MM.1S (cell line): Measurements from ENCODE around the gene MAPK11.

ENCODE experiments used
- DNase-seq: peaks from one replicate; pipeline ENCODE4 v3.0.0-alpha.2; 2015
- H2AFZ ChIP-seq: fragments of 300-600 bp; sonication (generic); 2 replicates; pipeline ENCODE4 v1.6.0; 2016; ENCODE audit warnings: antibody characterized with exemption, low read length
- H3F3A ChIP-seq: fragments of 300-600 bp; sonication (generic); 2 replicates; pipeline ENCODE4 v1.6.1; 2016; ENCODE audit warnings: mild to moderate bottlenecking, antibody characterized with exemption, low read length, moderate library complexity, mixed read lengths; ENCODE audit not compliant: insufficient read depth
- H3K27ac ChIP-seq: fragments of 300-600 bp; sonication (generic); 2 replicates; pipeline ENCODE4 v1.5.1; 2016; ENCODE audit warnings: mild to moderate bottlenecking, low read length
- H3K27me3 ChIP-seq: fragments of 300-600 bp; sonication (generic); replicated peaks from 2 replicates; pipeline ENCODE4 v1.6.0; 2016; ENCODE audit warnings: low read length; ENCODE audit not compliant: insufficient read depth
- H3K36me3 ChIP-seq: fragments of 300-600 bp; sonication (generic); replicated peaks from 2 replicates; pipeline ENCODE4 v1.6.1; 2016; ENCODE audit warnings: mild to moderate bottlenecking, low read length, mixed read lengths; ENCODE audit not compliant: insufficient read depth
- H3K4me1 ChIP-seq: fragments of 300-600 bp; sonication (generic); 2 replicates; pipeline ENCODE4 v1.6.1; 2016; ENCODE audit warnings: low read length, mixed read lengths
- H3K4me2 ChIP-seq: fragments of 300-600 bp; sonication (generic); 2 replicates; pipeline ENCODE4 v1.6.0; 2016; ENCODE audit warnings: low read depth, low read length
- H3K4me3 ChIP-seq: fragments of 300-600 bp; sonication (generic); 2 replicates; pipeline ENCODE4 v1.5.1; 2016; ENCODE audit warnings: low read length, mixed read lengths
- H3K79me2 ChIP-seq: fragments of 300-600 bp; sonication (generic); 2 replicates; pipeline ENCODE4 v1.6.1; 2016; ENCODE audit warnings: mixed run types, low read length, mixed read lengths
- H3K9ac ChIP-seq: fragments of 300-600 bp; sonication (generic); 2 replicates; pipeline ENCODE4 v1.6.1; 2016; ENCODE audit warnings: low read length, mixed read lengths
- H3K9me2 ChIP-seq: fragments of 300-600 bp; sonication (generic); replicated peaks from 2 replicates; pipeline ENCODE4 v1.6.1; 2016; ENCODE audit warnings: mild to moderate bottlenecking, low read length, mixed read lengths; ENCODE audit not compliant: insufficient read depth
- H3K9me3 ChIP-seq: fragments of 300-600 bp; sonication (generic); replicated peaks from 2 replicates; pipeline ENCODE4 v1.6.1; 2016; ENCODE audit warnings: mild to moderate bottlenecking, low read length, mixed read lengths; ENCODE audit not compliant: insufficient read depth
- H4K20me1 ChIP-seq: fragments of 300-600 bp; sonication (generic); 2 replicates; pipeline ENCODE4 v1.6.1; 2016; ENCODE audit warnings: mild to moderate bottlenecking, low read length, moderate library complexity, mixed read lengths; ENCODE audit not compliant: insufficient read depth
- CTCF ChIP-seq: fragments of 300-600 bp; sonication (generic); IDR thresholded peaks from 2 replicates; pipeline ENCODE4 v1.5.1; 2016; ENCODE audit warnings: antibody characterized with exemption, low read length, mixed read lengths
- EZH2 ChIP-seq: fragments of 300-600 bp; sonication (generic); optimal IDR thresholded peaks from 2 replicates; pipeline ENCODE3; 2017; ENCODE audit warnings: low read depth, mild to moderate bottlenecking, antibody characterized with exemption, low read length, mixed read lengths
- EZH2phosphoT487 ChIP-seq: fragments of 300-600 bp; sonication (generic); IDR thresholded peaks from 2 replicates; pipeline ENCODE4 v1.6.1; 2018; ENCODE audit warnings: antibody characterized with exemption, low read length

Gene MAPK11

DNA sequence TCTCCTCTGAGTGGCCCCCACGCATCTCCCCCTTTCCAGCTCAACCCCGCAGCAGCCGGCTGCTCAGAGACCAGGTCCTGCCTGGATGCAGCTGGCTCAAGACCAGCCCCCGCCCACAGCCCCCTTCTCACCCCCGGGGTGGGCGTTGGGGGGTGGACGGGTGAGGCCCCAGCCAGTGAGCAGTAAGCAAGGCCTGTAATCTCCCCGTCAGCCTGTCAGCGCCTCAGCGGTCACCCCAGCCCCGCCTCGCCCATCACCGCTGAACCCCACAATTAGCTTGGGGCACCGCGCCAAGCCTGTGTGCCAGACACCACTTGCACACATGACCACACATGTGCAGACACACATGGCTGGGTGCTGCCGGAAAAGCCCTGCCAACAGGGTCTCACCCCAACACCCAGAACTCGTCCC lies 31.4 kb upstream of the MAPK11 start:
- H3K4me1 ChIP-seq, result peaks cover 6% of the 10 kb centered on the region; the same call in 1 of the 2 replicates

DNA sequence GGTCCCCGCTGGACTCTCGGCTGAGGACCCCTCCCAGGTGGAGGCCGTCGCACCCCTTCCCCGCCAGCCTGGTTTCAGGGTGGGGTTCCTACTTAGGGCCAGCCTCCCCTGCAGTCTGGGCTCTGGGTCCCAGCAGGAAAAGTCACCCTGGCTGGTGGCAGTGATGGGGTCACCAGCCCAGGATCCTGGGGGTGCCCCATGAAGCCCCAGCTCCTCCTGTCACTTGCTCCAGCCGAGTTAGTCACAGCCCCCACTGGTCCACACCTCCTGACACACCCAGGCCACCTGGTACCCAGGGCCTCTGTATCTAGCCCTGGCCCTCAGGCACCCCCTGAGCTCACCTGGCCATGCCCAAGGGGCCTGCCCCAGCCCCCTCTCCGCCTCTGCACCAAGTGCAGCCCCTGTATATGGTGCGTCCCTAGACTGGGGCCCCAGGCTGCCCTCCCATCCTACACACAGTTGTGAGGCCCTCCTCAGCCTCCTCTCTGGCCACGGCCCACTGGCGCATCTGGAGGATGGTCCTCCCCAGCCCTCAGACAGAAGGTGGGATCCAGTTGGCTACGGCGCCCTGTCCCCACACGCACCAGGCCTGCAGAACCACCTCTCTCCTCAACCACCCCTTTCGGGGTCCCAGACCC lies 30.6 kb upstream of the MAPK11 start:
- no peak overlapping the region for H3K4me3 ChIP-seq

More for the DNA sequence above, 31.4 kb upstream of the MAPK11 start:
- Histone ChIP-seq H3K36me3 (no peaks in the 10 kb centered on the region), H3K27ac (no peak overlapping the region), H3K27me3 (no peaks in the 10 kb centered on the region), H3K79me2 (peaks cover 38% of the 10 kb centered on the region), H3K9me3 (no peaks in the 10 kb centered on the region), H3K4me3 (no peak overlapping the region), H2AFZ (no peak overlapping the region), H3K9me2 (no peaks in the 10 kb centered on the region), H4K20me1 (no peaks in the 10 kb centered on the region), H3F3A (no peaks in the 10 kb centered on the region), H3K9ac (no peak overlapping the region), H3K4me2 (no peak overlapping the region)
- no peak for DNase-seq
- TF ChIP-seq CTCF, result no peak
- no peak for TF ChIP-seq EZH2phosphoT487
- TF ChIP-seq EZH2, result no peak

GRCh38 chr22:50299785-50300619 lies 29.8 kb upstream of the MAPK11 start:
- H3F3A ChIP-seq, result no peaks in the 10 kb centered on the region
- H3K9me2 ChIP-seq, result no peaks in the 10 kb centered on the region
- no peaks in the 10 kb centered on the region for H3K9me3 ChIP-seq
- no peak overlapping the region for H3K9ac ChIP-seq
- no peaks in the 10 kb centered on the region for H3K4me1 ChIP-seq
- H3K4me2 ChIP-seq, result no peak overlapping the region
- no peaks in the 10 kb centered on the region for H3K36me3 ChIP-seq
- H3K27ac ChIP-seq, result no peak overlapping the region
- TF ChIP-seq CTCF, result no peak
- TF ChIP-seq EZH2phosphoT487, result no peak
- no peak for TF ChIP-seq EZH2
- DNase-seq, result no peak
- H3K79me2 ChIP-seq, result peaks cover 22% of the 10 kb centered on the region
- H3K4me3 ChIP-seq, result no peak overlapping the region
- no peaks in the 10 kb centered on the region for H3K27me3 ChIP-seq
- H4K20me1 ChIP-seq, result no peaks in the 10 kb centered on the region
- H2AFZ ChIP-seq, result no peak overlapping the region

More for the DNA sequence above, 30.6 kb upstream of the MAPK11 start:
- peaks cover 29% of the 10 kb centered on the region for H3K79me2 ChIP-seq
- H3K9me3 ChIP-seq, result no peaks in the 10 kb centered on the region
- H3F3A ChIP-seq, result no peaks in the 10 kb centered on the region
- no peak overlapping the region for H3K4me2 ChIP-seq
- H3K9me2 ChIP-seq, result no peaks in the 10 kb centered on the region
- no peak overlapping the region for H2AFZ ChIP-seq
- DNase-seq, result no peak
- H3K27me3 ChIP-seq, result no peaks in the 10 kb centered on the region
- no peaks in the 10 kb centered on the region for H4K20me1 ChIP-seq
- H3K9ac ChIP-seq, result no peak overlapping the region
- H3K27ac ChIP-seq, result no peak overlapping the region
- TF ChIP-seq EZH2, result no peak
- TF ChIP-seq CTCF, result no peak
- TF ChIP-seq EZH2phosphoT487, result no peak
- H3K36me3 ChIP-seq, result no peaks in the 10 kb centered on the region
- 0 out of 2 replicates have a peak, but pooled peaks cover under 1% of the 10 kb centered on the region for H3K4me1 ChIP-seq
